H1 (cell line): ENCODE results near the gene HACD3. TPM values are rescaled to one million over a fixed set of nuclear protein-coding genes. Genes with fewer than 3 reads are reported as not detected.

ENCODE experiments used
- CREB1 ChIP-seq: IDR thresholded peaks from 2 replicates; pipeline ENCODE4 v1.6.1; 2012; ENCODE audit warnings: inconsistent platforms
- polyA plus RNA-seq, 7 experiments: library from polyadenylated mRNA; depleted of rRNA in 3 of 7; stranded (reverse) in 5 of 7; unstranded in 2 of 7; fragments of >200 nt in 5 of 7; fragments of 200-250 nt in 2 of 7; gene quantifications; 1 replicate in 5 of 7; 2 replicates in 1 of 7; 4 replicates in 1 of 7; pipeline versions ENCODE4 v1.2.1 to v1.2.3, GENCODE V29; 2011 to 2013; ENCODE audit warnings: missing spikeins in 2 of 7, mixed read lengths in 2 of 7
- total RNA-seq: library from RNA; stranded (reverse); fragmentation: NEBNext Ultra II Directional; extraction: Animal tissue kit (Norgen Biotek cat#: 25700); gene quantifications from 2 replicates; pipeline ENCODE4 v1.2.1, GENCODE V29; 2021

The HACD3 gene
- total and polyA plus RNA-seq, 2 of the 8 experiments (the other 6 are each of a cell fraction or from before 2014, with no cell fraction given), result 78.8 to 120 TPM

DNA sequence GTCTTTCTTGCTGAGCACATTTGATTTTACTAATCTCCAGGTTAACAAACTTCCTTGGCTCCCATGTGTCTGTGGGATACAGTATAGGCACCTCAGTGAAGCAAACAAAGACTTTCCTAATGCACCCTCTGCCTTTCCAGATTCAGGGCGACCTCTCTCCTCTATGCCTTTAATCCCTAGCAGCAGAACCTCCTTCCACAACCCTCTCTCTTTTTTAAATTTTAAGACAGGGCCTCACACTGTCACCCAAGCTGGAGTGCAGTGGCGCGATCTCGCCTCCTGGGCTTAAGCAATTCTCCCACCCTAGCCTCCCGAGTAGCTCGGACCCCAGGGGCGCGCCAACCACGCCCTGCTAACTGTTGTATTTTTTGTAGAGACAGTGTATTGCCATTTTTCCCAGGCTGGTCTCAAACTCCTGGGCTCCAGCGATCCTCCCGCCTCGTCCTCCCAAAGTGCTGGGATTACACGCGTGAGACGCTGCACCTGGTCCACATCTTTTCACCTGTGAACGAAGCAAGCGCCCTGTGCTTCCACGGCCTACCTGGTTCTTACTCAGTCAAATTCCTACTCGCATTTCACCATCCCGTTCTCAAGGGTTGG lies 1.7 kb upstream of the HACD3 start (continued):
- no peak for TF ChIP-seq CREB1
